ENCODE measurements around the gene CCRL2.

Gene CCRL2

GRCh38 chr3:46406788-46407611 lies at the start of gene CCRL2, which contains the start of gene CCR5AS:
Gene CCRL2, plus strand, starts transcription at chr3:46407259. Its CDS starts 821 bp downstream, at chr3:46408080.
Gene CCR5AS, minus strand, starts transcription at chr3:46407066.
- DNase-seq, result no peak

- DNase-seq, result no peak
These were observed 48.6 kb upstream of the CCRL2 start for GRCh38 chr3:46358466-46358865.

DNA sequence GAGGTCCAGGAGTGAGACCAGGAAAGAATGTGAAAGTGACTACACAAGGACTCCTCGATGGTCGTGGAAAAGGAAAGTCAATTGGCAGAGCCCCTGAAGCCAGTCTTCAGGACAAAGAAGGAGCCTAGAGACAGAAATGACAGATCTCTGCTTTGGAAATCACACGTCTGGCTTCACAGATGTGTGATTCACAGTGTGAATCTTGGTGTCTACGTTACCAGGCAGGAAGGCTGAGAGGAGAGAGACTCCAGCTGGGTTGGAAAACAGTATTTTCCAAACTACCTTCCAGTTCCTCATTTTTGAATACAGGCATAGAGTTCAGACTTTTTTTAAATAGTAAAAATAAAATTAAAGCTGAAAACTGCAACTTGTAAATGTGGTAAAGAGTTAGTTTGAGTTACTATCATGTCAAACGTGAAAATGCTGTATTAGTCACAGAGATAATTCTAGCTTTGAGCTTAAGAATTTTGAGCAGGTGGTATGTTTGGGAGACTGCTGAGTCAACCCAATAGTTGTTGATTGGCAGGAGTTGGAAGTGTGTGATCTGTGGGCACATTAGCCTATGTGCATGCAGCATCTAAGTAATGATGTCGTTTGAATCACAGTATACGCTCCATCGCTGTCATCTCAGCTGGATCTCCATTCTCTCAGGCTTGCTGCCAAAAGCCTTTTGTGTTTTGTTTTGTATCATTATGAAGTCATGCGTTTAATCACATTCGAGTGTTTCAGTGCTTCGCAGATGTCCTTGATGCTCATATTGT lies 47.1 kb upstream of the CCRL2 start:
- DNase-seq, result peak; percentile 78

- DNase-seq, result no peak
These were observed 46.2 kb upstream of the CCRL2 start for GRCh38 chr3:46360907-46361306.

DNA sequence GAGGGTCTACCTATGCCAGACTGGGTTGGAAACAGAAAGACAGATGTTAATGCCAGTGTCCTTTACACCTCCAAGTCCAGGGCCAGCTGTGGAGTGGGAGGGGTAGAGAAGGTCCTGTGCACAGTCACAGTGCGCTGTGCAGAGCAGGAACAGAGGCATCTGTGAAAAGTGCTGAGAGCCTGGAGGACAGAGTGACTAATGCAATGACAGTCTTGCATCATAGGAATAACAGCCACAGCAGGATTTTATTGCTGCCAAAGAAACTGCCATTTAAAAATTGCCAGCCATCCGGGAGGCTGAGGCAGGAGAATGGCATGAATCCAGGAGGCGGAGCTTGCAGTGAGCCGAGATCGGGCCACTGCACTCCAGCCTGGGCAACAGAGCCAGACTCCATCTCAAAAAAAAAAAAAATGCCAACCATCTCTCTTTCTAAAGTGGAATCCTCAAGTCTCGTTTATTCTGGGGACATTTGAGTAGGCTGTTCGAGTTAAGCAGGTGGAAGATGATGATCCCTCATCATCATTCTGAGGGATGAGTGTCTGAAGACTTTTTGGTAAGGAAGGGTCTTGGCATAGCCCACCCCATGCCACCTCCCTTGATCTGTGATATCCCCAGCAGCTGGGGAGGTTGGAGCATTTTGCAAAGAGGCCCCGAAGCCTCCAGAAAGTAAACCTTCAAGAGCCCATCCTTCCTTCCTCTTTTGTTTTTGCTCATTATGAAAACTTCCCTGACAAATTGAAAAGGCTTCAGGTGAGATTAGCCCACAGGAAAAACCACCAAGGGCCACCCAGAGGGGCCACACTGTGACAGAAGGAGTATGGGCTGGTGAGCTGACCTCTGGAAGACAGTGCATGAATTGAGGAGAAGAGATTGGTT lies 45.4 kb upstream of the CCRL2 start:
- no peak for DNase-seq

DNA sequence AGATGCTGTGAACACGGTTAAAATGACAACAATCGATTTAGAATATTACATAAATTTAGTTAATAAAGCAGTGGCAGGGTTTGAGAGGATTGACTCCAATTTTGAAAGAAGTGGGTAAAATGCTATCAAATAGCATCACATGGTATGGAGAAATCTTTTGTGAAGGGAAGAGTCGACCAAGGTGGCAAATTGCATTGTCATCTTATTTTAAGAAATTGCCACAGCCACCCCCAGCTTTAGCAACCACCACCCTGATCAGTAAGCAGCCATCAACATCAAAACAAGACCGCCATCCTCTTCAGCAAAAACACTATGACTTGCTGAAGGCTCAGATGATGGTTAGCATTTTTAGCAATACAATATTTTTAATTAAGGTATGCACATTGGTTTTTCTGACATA lies 42.0 kb upstream of the CCRL2 start:
- DNase-seq, result no peak

DNA sequence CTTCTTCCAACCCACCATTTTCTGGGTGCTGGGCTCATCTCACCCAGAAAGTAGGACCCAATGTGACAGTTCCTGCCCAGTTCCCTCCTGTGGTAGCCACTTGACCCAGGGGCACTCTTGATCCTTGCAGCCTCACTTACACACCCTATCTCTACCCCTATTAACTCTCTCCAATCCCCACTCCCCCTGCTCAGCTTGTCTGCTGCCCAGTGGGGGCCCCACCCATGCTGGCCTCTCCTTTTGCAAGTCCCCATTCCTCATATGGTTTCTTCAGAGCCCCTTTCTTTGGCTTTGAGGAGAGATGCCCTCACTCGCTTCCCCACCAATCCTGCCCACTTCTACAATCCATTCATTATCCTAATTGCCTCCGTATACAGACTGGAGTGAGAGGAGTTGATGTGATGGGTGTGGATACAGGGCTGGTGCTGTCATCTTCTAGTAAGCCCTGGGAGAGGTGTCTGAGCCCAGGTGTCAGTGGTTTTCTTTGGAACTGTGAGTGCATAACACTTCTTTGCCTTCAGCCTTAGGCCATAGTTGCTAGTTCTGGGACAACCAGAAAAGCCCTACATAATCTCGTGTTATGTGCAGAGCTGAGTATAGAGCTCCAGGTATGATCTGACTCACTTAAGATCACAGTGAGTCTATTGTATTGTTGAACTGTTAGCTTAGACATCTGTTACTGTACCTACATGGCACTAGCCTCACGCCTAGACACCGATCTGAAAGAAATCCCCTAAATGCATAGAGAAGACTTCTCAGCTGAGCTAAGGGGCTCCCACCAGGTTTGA lies 41.1 kb upstream of the CCRL2 start:
- DNase-seq, result no peak

DNA sequence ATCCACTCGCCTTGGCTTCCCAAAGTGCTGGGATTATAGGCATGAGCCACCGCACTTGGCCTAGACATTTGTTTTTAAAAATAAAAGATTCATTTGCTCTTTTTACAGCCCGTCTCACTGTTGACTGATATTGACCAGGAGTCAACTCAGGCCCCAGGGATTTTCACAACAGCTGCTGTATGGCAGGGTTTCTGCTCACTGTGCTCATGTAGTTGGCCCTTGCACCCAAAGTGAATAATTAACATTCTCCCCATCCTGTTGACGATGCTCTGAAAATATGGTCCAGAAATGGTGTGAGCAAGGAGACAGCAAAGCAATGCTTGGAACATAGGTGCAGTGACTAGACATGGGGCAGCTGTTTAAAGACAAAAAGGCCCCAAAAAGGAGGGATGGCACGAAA lies 39.2 kb upstream of the CCRL2 start:
- no peak for DNase-seq

GRCh38 chr3:46368569-46368968 lies 38.5 kb upstream of the CCRL2 start:
- no peak for DNase-seq

DNA sequence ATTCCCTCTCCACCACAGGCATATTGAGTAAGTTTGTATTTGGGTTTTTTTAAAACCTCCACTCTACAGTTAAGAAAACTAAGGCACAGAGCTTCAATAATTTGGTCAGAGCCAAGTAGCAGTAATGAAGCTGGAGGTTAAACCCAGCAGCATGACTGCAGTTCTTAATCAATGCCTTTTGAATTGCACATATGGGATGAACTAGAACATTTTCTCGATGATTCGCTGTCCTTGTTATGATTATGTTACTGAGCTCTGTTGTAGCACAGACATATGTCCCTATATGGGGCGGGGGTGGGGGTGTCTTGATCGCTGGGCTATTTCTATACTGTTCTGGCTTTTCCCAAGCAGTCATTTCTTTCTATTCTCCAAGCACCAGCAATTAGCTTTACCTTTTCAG lies 37.9 kb upstream of the CCRL2 start:
- DNase-seq, result no peak

GRCh38 chr3:46369675-46370132 lies 37.4 kb upstream of the CCRL2 start:
- no peak for DNase-seq

DNA sequence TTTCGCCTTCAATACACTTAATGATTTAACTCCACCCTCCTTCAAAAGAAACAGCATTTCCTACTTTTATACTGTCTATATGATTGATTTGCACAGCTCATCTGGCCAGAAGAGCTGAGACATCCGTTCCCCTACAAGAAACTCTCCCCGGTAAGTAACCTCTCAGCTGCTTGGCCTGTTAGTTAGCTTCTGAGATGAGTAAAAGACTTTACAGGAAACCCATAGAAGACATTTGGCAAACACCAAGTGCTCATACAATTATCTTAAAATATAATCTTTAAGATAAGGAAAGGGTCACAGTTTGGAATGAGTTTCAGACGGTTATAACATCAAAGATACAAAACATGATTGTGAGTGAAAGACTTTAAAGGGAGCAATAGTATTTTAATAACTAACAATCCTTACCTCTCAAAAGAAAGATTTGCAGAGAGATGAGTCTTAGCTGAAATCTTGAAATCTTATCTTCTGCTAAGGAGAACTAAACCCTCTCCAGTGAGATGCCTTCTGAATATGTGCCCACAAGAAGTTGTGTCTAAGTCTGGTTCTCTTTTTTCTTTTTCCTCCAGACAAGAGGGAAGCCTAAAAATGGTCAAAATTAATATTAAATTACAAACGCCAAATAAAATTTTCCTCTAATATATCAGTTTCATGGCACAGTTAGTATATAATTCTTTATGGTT lies 36.1 kb upstream of the CCRL2 start, which contains the start of gene CCR5:
Gene CCR5, plus strand, starts transcription at position 108 of the 680 bp plus-strand sequence. CDS start 1,957 bp downstream, outside the sequence.
- DNase-seq, result no peak

DNA sequence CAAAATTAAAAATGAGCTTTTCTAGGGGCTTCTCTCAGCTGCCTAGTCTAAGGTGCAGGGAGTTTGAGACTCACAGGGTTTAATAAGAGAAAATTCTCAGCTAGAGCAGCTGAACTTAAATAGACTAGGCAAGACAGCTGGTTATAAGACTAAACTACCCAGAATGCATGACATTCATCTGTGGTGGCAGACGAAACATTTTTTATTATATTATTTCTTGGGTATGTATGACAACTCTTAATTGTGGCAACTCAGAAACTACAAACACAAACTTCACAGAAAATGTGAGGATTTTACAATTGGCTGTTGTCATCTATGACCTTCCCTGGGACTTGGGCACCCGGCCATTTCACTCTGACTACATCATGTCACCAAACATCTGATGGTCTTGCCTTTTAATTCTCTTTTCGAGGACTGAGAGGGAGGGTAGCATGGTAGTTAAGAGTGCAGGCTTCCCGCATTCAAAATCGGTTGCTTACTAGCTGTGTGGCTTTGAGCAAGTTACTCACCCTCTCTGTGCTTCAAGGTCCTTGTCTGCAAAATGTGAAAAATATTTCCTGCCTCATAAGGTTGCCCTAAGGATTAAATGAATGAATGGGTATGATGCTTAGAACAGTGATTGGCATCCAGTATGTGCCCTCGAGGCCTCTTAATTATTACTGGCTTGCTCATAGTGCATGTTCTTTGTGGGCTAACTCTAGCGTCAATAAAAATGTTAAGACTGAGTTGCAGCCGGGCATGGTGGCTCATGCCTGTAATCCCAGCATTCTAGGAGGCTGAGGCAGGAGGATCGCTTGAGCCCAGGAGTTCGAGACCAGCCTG lies 35.3 kb upstream of the CCRL2 start:
- DNase-seq, result no peak

DNA sequence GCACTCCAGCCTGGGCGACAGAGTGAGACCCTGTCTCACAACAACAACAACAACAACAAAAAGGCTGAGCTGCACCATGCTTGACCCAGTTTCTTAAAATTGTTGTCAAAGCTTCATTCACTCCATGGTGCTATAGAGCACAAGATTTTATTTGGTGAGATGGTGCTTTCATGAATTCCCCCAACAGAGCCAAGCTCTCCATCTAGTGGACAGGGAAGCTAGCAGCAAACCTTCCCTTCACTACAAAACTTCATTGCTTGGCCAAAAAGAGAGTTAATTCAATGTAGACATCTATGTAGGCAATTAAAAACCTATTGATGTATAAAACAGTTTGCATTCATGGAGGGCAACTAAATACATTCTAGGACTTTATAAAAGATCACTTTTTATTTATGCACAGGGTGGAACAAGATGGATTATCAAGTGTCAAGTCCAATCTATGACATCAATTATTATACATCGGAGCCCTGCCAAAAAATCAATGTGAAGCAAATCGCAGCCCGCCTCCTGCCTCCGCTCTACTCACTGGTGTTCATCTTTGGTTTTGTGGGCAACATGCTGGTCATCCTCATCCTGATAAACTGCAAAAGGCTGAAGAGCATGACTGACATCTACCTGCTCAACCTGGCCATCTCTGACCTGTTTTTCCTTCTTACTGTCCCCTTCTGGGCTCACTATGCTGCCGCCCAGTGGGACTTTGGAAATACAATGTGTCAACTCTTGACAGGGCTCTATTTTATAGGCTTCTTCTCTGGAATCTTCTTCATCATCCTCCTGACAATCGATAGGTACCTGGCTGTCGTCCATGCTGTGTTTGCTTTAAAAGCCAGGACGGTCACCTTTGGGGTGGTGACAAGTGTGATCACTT lies 34.3 kb upstream of the CCRL2 start:
- peak; percentile 10 for DNase-seq

- DNase-seq, result no peak
These were observed 32.3 kb upstream of the CCRL2 start for GRCh38 chr3:46374755-46375154.

DNA sequence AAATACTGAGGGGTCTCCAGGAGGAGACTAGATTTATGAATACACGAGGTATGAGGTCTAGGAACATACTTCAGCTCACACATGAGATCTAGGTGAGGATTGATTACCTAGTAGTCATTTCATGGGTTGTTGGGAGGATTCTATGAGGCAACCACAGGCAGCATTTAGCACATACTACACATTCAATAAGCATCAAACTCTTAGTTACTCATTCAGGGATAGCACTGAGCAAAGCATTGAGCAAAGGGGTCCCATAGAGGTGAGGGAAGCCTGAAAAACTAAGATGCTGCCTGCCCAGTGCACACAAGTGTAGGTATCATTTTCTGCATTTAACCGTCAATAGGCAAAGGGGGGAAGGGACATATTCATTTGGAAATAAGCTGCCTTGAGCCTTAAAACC lies 31.8 kb upstream of the CCRL2 start:
- no peak for DNase-seq

- DNase-seq, result no peak
These were observed 31.2 kb upstream of the CCRL2 start for GRCh38 chr3:46375814-46376213.

DNA sequence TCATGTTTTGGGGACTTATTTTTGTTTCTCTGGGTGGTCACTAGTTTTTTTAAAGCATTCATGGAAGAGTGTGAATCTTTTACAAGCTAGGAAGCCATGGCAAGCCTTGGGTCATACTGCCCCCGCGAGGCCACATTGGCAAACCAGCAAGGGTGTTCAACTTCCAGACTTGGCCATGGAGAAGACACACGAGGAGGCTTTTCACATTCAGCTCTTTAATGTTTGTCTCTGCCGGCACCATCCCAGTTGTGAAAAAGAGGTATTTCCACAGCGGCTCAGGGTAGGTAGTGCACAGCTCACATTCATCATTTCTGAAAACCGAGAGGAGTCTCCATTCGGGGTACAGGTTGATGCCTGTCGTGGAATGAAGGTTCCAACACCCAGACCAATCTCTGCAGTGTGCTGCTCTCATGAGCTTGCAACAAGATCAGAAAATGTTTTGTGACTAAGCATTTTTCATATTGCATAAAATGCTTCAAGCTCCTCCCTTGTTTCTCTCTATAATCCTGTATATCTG lies 28.6 kb upstream of the CCRL2 start:
- DNase-seq, result no peak
